Left forelimb (tissue), 1 donor: ENCODE data around the gene TMPRSS12.
"Not testable (repeated sequence)": the region's sequence is repeated elsewhere in the genome, so short reads cannot be mapped to it uniquely, and the experiment has no call there.

Source experiments
- DNase-seq: peaks from one replicate; pipeline ENCODE4 v3.0.0-alpha.2; 2018; ENCODE audit warnings: low spot score

Gene TMPRSS12

GRCh38 chr12:50859621-50860310, 17.0 kb downstream of the TMPRSS12 start:
- DNase-seq: no peak

DNA sequence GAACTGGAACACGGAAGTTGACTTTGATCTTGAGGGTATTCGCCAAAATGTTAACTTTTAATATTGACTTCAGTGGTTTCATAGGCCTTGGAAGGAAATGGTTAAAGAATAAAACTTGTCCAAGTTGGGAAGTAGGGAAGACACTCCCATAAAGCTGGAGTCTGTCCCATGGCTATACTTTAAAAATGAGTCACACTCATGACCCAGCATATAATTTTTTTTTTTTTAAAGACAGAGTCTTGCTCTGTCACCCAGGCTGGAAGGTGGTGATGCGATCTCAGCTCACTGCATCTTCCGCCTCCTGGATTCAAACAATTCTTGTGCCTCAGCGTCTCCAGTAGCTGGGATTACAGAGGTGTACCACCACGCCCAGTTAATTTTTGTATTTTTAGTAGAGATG, 19.6 kb downstream of the TMPRSS12 start:
- DNase-seq: no peak

DNA sequence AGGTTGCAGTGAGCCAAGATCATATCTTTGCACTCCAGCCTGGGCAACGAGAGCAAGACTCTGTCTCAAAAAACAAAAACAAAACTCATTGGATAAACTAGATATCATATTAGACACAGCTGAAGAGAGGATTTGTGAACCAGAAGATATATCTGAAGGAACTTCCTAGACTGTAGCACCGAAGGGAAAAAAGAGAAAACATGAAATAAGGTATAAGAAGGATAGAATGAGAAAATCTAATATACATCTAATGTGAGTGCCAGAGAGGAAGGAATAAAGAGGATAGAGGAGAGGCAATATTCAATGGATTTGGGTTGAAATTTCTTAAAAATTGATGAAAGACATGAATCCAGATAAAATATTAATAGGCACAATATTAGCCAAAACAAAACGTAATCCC, 22.5 kb downstream of the TMPRSS12 start:
- no peak for DNase-seq

GRCh38 chr12:50868881-50869280, 26.2 kb downstream of the TMPRSS12 start:
- not testable (repeated sequence) for DNase-seq

- no peak for DNase-seq
Measured at GRCh38 chr12:50882563-50882962, 39.8 kb downstream of the TMPRSS12 start.

DNA sequence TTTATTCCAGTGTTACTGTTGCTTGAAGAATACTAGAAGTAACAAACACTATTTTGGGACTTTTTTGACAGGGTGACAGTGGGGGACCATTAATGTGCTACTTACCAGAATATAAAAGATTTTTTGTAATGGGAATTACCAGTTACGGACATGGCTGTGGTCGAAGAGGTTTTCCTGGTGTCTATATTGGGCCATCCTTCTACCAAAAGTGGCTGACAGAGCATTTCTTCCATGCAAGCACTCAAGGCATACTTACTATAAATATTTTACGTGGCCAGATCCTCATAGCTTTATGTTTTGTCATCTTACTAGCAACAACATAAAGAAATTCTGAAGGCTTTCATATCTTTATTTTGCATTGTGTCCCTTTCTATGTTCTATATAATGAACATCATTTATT, 44.5 kb downstream of the TMPRSS12 start:
- no peak for DNase-seq

DNA sequence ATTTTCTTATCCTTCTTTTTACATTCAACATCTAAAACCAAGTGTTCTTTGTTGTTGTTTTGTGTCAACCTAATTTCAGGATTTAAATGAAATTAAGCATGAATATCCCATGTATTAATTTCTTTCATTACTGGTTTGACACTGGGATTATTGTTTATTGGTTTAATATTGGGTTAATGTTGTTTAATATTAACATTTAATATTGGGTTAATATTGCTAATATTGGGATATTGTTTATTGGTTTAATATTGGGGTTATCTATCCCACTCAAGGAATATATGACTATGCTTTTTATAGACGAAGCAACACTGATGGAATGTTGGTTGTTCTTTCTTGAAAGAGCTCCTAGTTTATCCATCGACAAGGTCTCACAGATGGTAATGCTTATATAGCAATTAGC, 45.9 kb downstream of the TMPRSS12 start:
- DNase-seq: no peak

GRCh38 chr12:50894241-50894640, 51.5 kb downstream of the TMPRSS12 start:
- DNase-seq: no peak

GRCh38 chr12:50901685-50902113, 59.0 kb downstream of the TMPRSS12 start:
- DNase-seq: no peak

DNA sequence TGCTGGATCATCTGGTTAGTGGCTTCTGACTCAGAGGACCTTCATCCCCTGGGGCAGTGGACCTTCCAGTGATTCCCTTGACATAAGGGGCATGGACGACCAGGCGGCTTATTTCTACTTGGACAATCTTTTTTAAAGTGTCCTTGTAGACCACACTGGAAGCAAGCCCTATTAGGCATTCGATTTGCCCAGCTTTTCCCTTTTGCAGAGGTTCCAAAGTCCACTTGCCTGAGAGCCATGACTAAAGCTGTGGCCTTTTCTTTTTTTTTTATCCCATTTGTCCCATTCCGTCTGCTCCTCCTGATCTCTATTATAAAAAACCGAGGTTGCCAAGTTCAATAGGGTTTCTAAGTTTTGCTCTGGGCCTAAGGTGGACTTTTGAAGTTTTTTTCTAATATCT, 65.8 kb downstream of the TMPRSS12 start:
- DNase-seq: not testable (repeated sequence)

- not testable (repeated sequence) for DNase-seq
Measured at GRCh38 chr12:50912361-50912760, 69.6 kb downstream of the TMPRSS12 start.

- DNase-seq: no peak
Measured at GRCh38 chr12:50913224-50913623, 70.5 kb downstream of the TMPRSS12 start.

DNA sequence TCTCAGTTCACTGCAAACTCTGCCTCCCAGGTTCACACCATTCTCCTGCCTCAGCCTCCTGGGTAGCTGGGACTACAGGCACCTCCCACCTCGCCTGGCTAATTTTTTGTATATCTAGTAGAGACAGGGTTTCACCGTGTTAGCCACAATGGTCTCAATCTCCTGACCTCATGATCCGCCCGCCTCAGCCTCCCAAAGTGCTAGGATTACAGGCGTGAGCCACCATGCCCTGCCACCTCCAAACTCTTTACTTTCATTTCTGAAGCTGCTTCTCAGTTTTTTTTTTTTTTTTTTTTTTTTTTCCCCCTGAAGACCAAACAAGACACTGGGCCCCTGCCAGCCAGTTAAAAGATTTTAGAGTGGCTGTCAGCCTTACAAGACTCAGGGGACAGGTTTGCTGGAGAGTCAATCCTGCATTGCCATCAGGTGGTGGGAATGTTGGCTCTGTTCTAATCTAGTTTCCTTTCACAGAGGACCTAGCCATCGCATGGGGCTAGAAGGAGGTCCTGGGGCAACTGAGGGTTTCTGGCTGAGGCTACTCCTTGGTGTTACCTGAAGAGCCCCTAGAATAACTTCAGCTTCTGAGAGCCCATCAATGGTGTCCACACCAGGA, 72.3 kb downstream of the TMPRSS12 start:
- no peak for DNase-seq

- DNase-seq: no peak
Measured at GRCh38 chr12:50916292-50916691, 73.6 kb downstream of the TMPRSS12 start.

- no peak for DNase-seq
Measured at GRCh38 chr12:50918584-50919316, 76.0 kb downstream of the TMPRSS12 start.

GRCh38 chr12:50922820-50923219, 80.1 kb downstream of the TMPRSS12 start:
- no peak for DNase-seq

DNA sequence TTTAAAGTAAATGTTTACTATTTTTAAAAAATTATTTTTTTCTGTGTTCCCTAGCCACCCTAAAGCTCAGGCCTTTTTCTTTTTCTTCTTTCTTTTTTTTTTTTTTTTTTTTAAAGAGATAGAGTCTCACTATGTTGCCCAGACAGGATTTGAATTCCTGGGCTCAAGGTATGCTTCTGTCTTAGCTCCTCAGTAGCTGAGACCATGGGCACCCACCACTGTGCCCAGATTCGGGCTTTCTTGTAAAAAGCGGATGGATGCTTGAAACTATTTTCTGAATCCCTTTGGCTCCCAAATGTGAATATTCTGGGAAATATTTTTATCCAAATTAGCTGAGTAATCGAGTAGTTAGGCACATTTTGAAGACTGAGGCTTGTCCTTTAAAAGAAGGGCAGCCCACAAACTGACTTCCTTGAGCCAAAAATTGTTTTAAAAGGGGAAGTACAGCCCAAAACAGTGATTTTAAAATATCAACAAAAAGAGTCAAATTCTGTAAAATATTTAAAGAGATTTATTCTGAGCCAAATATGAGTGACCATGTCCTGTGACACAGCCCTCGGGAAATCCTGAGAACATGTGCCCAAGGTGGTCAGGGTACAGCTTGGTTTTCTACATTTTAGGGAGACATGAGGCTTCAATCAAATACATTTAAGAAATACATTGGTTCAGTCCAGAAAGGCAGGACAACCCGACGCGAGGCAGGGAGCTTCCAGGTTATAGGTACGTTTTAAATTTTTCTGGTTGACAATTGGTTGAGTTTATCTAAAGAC, 80.8 kb downstream of the TMPRSS12 start:
- DNase-seq: no peak

- no peak for DNase-seq
Measured at GRCh38 chr12:50924131-50924438, 81.4 kb downstream of the TMPRSS12 start.

DNA sequence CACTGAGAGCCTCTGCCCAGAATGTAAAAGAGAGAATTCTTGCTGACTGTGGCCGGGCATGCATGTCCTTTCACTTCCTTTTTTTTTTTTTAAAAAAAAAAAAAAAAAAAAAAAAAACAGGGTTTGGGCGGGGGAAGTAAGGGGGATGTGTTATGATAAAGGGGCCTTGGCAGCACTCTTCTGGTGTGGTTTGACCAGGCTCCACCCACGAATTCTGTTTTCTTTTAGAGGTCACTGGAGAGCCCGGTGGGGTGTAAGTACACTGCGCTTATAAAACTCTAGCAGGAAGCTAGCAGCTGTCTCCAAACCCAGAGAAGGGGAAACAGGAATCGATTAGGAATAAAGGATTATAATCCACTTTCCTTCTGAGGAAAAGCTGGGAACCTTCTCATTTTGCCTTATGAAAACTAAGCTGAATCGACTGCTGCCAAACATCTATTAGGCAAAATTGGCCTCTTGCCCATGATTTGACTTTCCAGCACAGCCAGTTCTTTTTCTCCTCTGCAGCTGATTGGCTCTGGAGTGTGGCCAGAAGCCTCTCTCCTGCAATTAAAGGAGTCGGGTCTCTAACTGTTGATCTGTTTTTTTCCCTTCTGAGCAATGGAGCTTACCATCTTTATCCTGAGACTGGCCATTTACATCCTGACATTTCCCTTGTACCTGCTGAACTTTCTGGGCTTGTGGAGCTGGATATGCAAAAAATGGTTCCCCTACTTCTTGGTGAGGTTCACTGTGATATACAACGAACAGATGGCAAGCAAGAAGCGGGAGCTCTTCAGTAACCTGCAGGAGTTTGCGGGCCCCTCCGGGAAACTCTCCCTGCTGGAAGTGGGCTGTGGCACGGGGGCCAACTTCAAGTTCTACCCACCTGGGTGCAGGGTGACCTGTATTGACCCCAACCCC, 82.0 kb downstream of the TMPRSS12 start:
- DNase-seq: peak; percentile 89

- no peak for DNase-seq
Measured at GRCh38 chr12:50925342-50925651, 82.6 kb downstream of the TMPRSS12 start.

- no peak for DNase-seq
Measured at GRCh38 chr12:50925920-50926319, 83.2 kb downstream of the TMPRSS12 start.

- no peak for DNase-seq
Measured at GRCh38 chr12:50926415-50926814, 83.7 kb downstream of the TMPRSS12 start.
